ENCODE results near the gene DSTYK.

The DSTYK gene

DNA sequence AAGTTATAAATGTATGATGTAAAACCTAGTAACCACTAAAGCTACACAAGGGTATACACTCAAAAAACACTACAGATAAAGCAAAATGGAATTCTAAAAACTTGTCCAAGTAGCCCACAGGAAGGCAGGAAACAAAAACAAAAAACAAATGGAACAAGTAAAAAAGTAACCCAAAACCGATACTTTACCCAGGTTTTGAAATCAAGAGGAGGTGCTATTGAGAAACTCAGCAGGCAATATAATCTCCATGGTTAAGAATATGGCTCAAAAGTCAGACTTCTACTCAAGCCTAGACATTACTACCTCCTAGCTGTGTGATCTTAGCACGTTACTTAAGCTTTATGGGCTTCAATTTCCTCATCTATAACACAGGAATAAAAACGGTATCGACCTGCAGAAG, 103.0 kb downstream of the DSTYK start:
- no peak overlapping the region for H3K4me3 ChIP-seq (ENCODE audit: low read depth, low read length)
- TF ChIP-seq, protein P1, sequence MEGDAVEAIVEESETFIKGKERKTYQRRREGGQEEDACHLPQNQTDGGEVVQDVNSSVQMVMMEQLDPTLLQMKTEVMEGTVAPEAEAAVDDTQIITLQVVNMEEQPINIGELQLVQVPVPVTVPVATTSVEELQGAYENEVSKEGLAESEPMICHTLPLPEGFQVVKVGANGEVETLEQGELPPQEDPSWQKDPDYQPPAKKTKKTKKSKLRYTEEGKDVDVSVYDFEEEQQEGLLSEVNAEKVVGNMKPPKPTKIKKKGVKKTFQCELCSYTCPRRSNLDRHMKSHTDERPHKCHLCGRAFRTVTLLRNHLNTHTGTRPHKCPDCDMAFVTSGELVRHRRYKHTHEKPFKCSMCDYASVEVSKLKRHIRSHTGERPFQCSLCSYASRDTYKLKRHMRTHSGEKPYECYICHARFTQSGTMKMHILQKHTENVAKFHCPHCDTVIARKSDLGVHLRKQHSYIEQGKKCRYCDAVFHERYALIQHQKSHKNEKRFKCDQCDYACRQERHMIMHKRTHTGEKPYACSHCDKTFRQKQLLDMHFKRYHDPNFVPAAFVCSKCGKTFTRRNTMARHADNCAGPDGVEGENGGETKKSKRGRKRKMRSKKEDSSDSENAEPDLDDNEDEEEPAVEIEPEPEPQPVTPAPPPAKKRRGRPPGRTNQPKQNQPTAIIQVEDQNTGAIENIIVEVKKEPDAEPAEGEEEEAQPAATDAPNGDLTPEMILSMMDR (IDR thresholded peaks at IDR 0.05; ENCODE audit: low read depth, low read length): no peak

DNA sequence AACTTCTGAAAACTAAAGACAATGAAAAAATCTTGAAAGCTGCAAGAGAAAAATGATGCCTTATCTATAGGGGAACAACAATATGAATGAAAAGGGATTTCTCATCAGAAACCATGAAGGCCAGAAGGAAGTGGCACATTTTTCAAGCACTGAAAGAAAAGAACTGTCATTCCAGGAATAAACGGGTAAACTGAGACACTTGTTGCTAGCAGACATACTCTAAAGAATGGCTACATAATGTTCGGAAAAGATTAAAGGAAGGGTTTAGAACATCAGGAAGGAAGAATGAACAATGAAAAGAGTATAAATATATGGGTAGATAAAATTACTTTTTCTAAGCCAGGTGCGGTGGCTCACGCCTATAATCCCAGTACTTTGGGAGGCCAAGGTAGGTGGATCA, 104.2 kb downstream of the DSTYK start:
- TF ChIP-seq, protein P1 (IDR thresholded peaks at IDR 0.05; ENCODE audit: low read depth, low read length): no peak
- H3K4me3 ChIP-seq (ENCODE audit: low read depth, low read length): no peak overlapping the region

DNA sequence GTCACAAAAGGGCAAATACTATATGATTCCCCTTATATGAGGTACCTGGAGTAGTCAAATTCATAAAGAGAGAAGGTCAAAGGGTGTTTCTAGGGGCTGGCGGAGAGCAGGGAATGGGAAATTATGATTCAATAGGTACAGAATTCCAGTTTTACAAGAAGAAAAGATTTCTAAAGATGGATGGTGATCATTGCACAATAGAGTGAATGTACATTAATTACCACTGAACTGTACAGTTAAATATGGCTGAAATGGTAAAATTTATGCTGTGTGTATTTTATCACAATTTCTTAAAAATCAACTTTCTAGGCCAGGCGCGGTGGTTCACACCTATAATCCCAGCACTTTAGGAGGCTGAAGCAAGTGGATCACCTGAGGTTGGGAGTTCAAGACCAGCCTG, 109.1 kb downstream of the DSTYK start:
- TF ChIP-seq, protein P1 (IDR thresholded peaks at IDR 0.05; ENCODE audit: low read depth, low read length): no peak
- H3K4me3 ChIP-seq (ENCODE audit: low read depth, low read length): no peak overlapping the region

DNA sequence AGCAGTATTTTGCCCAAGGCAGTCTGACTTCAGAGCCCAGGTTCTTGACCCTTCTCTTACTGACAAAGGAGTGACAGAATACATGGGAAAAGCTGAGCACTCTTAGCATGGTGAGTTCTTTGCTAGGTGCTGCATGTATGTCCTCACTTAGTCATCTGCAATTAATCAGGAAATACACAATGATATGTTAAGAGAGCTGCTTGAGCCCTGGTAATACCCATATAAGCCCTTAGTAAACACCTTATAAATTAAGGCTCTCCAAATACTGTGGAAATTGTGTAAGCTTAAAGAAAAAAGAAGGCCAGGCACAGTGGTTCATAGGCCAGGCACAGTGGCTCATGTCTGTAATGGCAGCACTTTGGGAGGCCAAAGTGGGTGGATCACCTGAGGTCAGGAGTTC, 113.3 kb downstream of the DSTYK start:
- no peak overlapping the region for H3K4me3 ChIP-seq (ENCODE audit: low read depth, low read length)
- TF ChIP-seq, protein P1 (IDR thresholded peaks at IDR 0.05; ENCODE audit: low read depth, low read length): no peak

DNA sequence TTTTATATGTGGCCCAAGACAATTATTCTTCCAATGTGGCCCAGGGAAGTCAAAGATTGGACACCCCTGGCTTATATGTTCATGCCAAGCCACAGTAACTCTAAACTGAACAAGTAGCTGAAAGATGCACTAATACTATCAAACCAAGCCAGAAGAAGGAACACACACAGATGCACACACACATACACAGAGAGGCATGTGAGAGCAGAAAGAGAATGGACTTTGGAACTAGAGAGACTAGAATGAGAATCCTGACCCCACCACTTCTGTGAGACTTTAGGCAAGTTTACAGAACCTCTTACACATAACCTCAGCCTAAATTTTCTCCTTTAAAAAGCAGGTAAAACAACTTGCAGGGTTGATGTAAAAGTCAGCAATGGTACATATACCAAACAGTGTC, 116.1 kb downstream of the DSTYK start:
- no peak overlapping the region for H3K4me3 ChIP-seq (ENCODE audit: low read depth, low read length)
- TF ChIP-seq, protein P1 (IDR thresholded peaks at IDR 0.05; ENCODE audit: low read depth, low read length): no peak

Measured in WI38 (cell line).